BE2C (cell line): Measurements from ENCODE around the gene XG. TPM values are rescaled to one million over a fixed set of nuclear protein-coding genes. Genes with fewer than 3 reads are reported as not detected.
"Not testable (repeated sequence)": the region's sequence is repeated elsewhere in the genome, so short reads cannot be mapped to it uniquely, and the experiment has no call there.

Experiments used
- DNase-seq: peaks from one replicate; pipeline ENCODE4 v3.0.0-alpha.2; 2020
- H3K27me3 ChIP-seq: fragments of 250-450 bp; sonication (Bioruptor Pico); 2 replicates; pipeline ENCODE4 v1.5.1; 2020; ENCODE audit warnings: mild to moderate bottlenecking
- H3K36me3 ChIP-seq: fragments of 250-450 bp; sonication (Bioruptor Pico); 2 replicates; pipeline ENCODE4 v1.5.1; 2020; ENCODE audit warnings: mild to moderate bottlenecking
- H3K4me1 ChIP-seq: fragments of 250-450 bp; sonication (Bioruptor Pico); 2 replicates; pipeline ENCODE4 v1.5.1; 2020
- H3K4me3 ChIP-seq: 2 replicates; pipeline ENCODE4 v1.5.1; 2011; ENCODE audit warnings: low read depth, low read length
- H3K9me3 ChIP-seq: fragments of 250-450 bp; sonication (Bioruptor Pico); 2 replicates; pipeline ENCODE4 v1.5.1; 2020
- polyA plus RNA-seq: library from polyadenylated mRNA; unstranded; fragments of >200 nt; gene quantifications from one replicate; pipeline ENCODE4 v1.2.1, GENCODE V29; 2012; ENCODE audit warnings: low read depth, missing spikeins; ENCODE audit not compliant: insufficient read length, insufficient read depth
- TF ChIP-seq, protein P1 (sequence below): IDR thresholded peaks from 2 replicates; pipeline ENCODE4 v1.5.1; 2012; ENCODE audit warnings: mild to moderate bottlenecking, low read depth, low read length

The XG gene, protein sequence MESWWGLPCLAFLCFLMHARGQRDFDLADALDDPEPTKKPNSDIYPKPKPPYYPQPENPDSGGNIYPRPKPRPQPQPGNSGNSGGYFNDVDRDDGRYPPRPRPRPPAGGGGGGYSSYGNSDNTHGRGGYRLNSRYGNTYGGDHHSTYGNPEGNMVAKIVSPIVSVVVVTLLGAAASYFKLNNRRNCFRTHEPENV
- not detected for polyA plus RNA-seq

DNA sequence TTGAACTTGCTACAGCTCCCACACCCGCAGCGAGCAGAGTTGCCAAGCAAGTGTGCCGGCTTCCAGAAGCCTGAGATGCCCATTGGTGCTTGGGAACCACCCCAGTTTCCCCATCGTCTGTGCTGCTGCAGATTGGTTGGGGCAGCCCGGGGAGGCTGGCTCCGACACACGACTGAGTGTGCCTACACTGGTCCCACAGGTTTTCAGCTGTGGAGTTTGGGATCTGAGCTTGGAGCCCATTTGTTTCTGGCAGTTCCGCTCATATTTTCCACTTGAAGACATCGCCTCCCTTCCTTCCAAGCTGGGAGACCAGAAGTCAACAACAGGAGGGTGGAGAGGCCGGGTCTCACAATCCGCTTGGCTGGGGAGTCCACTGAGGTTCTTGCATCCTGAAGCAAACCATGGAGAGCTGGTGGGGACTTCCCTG is at the start of gene XG:
Gene XG (plus strand): TSS at position 167 of the 427 bp plus-strand sequence. CDS start 235 bp downstream, at position 402.
- not testable (repeated sequence) for H3K4me1 ChIP-seq, H3K36me3 ChIP-seq, DNase-seq, H3K27me3 ChIP-seq, H3K4me3 ChIP-seq, H3K9me3 ChIP-seq

DNA sequence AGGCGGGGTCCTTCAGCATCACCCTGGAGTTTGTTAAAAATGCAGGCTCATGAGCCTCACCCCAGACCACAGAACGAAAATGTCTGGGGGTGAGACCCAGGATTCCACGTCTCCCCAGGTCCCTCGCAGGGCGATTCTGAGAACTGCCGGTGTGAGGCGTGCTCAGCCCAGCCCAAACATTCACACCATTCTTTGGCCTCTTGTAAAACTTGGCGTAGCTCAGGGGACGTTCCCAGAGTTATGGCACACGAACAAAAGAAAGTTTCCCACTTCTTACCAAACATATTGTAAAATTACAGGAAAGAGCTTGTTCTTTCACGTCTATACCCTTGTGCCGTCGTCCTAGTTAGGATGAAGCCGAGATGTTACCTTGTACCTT is 47.9 kb upstream of the XG start:
- H3K9me3 ChIP-seq: no peaks in the 10 kb centered on the region
- TF ChIP-seq, protein P1, sequence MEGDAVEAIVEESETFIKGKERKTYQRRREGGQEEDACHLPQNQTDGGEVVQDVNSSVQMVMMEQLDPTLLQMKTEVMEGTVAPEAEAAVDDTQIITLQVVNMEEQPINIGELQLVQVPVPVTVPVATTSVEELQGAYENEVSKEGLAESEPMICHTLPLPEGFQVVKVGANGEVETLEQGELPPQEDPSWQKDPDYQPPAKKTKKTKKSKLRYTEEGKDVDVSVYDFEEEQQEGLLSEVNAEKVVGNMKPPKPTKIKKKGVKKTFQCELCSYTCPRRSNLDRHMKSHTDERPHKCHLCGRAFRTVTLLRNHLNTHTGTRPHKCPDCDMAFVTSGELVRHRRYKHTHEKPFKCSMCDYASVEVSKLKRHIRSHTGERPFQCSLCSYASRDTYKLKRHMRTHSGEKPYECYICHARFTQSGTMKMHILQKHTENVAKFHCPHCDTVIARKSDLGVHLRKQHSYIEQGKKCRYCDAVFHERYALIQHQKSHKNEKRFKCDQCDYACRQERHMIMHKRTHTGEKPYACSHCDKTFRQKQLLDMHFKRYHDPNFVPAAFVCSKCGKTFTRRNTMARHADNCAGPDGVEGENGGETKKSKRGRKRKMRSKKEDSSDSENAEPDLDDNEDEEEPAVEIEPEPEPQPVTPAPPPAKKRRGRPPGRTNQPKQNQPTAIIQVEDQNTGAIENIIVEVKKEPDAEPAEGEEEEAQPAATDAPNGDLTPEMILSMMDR: no peak
- H3K4me3 ChIP-seq: no peak overlapping the region
- no peaks in the 10 kb centered on the region for H3K27me3 ChIP-seq
- H3K36me3 ChIP-seq: no peaks in the 10 kb centered on the region
- no peak for DNase-seq
- no peaks in the 10 kb centered on the region for H3K4me1 ChIP-seq

DNA sequence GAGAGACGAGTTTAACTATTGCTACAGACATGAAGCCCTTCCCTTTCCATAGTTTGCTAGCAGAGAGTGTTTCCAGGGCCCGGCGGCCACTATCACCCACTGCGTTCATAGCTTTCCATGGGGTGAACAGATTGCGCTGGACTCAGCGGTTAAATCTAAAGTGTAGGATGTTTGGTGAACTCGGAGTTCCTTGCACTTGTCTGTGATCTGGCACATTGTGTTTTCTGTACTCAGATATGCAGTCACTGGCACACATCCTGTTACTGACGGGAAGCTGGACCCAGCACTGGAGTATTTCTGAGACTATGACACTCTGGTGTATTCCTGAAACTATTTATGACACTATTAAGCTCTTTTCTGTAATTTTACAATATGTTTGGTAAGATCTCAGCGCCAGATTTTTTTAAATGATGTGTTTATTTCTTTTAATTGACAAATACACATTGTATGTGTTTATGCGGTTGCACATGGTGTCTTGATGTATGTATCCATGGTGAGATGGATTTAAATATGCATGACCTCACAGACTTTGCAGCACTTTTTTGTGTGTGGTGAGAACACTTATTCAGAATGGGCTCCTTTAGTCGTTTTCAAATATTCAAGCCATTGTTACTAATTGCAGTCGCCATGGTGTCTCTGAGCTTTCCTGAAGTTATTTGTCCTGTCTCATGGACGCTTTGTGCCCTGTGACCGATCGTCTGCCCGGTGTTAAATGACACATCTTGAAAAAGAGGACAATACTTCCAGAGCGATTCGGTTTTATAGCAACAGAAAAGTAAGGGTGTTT is 46.6 kb upstream of the XG start:
- TF ChIP-seq, protein P1: no peak
- no peaks in the 10 kb centered on the region for H3K4me1 ChIP-seq
- no peaks in the 10 kb centered on the region for H3K27me3 ChIP-seq
- H3K9me3 ChIP-seq: no peaks in the 10 kb centered on the region
- H3K4me3 ChIP-seq: no peak overlapping the region
- no peaks in the 10 kb centered on the region for H3K36me3 ChIP-seq
- no peak for DNase-seq

GRCh38 chrX:2707334-2707760 is 44.5 kb upstream of the XG start:
- H3K36me3 ChIP-seq: no peaks in the 10 kb centered on the region
- no peaks in the 10 kb centered on the region for H3K9me3 ChIP-seq
- no peaks in the 10 kb centered on the region for H3K4me1 ChIP-seq
- peak; percentile 16 for DNase-seq
- H3K4me3 ChIP-seq: no peak overlapping the region
- TF ChIP-seq, protein P1: no peak
- H3K27me3 ChIP-seq: no peaks in the 10 kb centered on the region

GRCh38 chrX:2708021-2708420 is 43.8 kb upstream of the XG start:
- no peaks in the 10 kb centered on the region for H3K27me3 ChIP-seq
- H3K4me3 ChIP-seq: no peak overlapping the region
- no peaks in the 10 kb centered on the region for H3K4me1 ChIP-seq
- DNase-seq: no peak
- no peaks in the 10 kb centered on the region for H3K36me3 ChIP-seq
- TF ChIP-seq, protein P1: no peak
- H3K9me3 ChIP-seq: no peaks in the 10 kb centered on the region

DNA sequence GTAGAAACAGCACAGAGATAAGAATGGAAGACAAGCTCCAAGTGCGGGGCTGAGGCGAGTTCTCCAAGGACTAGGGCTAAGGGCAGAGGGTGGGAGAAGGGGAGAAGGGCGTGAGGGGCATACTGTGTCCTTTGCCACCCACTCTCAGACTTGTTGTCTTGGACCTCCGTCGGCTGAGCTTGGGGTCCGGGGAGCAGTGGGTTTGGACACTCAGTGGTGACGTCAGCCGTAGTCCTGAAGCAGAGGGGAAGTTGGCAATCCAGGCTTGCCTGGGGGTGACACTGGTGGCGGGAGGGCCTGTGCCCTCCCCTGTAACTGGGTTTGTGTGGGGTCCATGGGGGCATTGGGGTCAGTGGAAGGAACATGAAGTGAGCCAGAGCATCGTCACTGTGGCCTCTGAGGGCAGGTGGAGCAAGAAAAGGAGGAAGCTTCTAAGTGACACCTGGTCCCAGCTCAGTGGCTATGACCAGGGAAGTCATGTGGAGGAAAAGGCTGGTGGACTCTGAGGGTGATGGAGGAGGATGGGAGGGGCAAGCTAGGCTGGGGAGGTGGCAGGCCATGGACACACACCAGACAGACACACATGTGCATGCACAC is 43.1 kb upstream of the XG start:
- Histone ChIP-seq H3K4me1 (no peaks in the 10 kb centered on the region), H3K36me3 (no peaks in the 10 kb centered on the region), H3K27me3 (no peaks in the 10 kb centered on the region), H3K9me3 (no peaks in the 10 kb centered on the region), H3K4me3 (no peak overlapping the region)
- DNase-seq: no peak
- TF ChIP-seq, protein P1: no peak
